IMR-90 (cell line): ENCODE results near the gene ADAP1. TPM values are rescaled to one million over a fixed set of nuclear protein-coding genes. Genes with fewer than 3 reads are reported as not detected.

Source experiments
- ATAC-seq: fragments of 200-7000 bp; cut with Tn5 transposase; 2 replicates; pipeline ENCODE4 v1.9.1; 2020; ENCODE audit warnings: low read depth, mild to moderate bottlenecking, moderate library complexity
- BruUV-seq: library from RNA; stranded (reverse); fragments of 400-500 nt; replicated peaks from 2 replicates; lab custom pipeline; 2021; lab: Mats Ljungman, UMichigan
- CTCF ChIA-PET: fragments of 300-600 bp; formaldehyde crosslinking; extraction: SDS; loops from one replicate; lab custom pipeline; 2021; ENCODE audit warnings: antibody characterized with exemption; lab: Yijun Ruan, JAX
- POLR2A ChIA-PET: fragments of 300-600 bp; sonication (Branson Sonifier 250); formaldehyde crosslinking; loops from one replicate; lab custom pipeline; 2022; ENCODE audit warnings: antibody characterized with exemption; ENCODE audit not compliant: unreplicated experiment; lab: Charles Lee
- DNase-seq: peaks from one replicate; pipeline ENCODE4 v3.0.0; 2013
- H2AFZ ChIP-seq: replicated peaks from 2 replicates; pipeline ENCODE3; 2013; ENCODE audit warnings: low read length, mild to moderate bottlenecking; ENCODE audit not compliant: poor library complexity
- H2AK5ac ChIP-seq: 2 replicates; pipeline ENCODE4 v1.6.1; 2013; ENCODE audit warnings: low read depth, low read length, inconsistent platforms
- H2AK9ac ChIP-seq: replicated peaks from 2 replicates; pipeline ENCODE3; 2013; ENCODE audit warnings: mild to moderate bottlenecking, low read depth, low read length, moderate library complexity; ENCODE audit not compliant: poor library complexity
- H2BK120ac ChIP-seq: 2 replicates; pipeline ENCODE4 v1.6.1; 2013; ENCODE audit warnings: low read depth, low read length, inconsistent platforms
- H2BK15ac ChIP-seq: 3 replicates; pipeline ENCODE4 v1.6.1; 2013; ENCODE audit warnings: low read depth, low read length, inconsistent platforms
- H2BK20ac ChIP-seq: 2 replicates; pipeline ENCODE4 v1.6.1; 2013; ENCODE audit warnings: low read depth, mild to moderate bottlenecking, inconsistent platforms, low read length, moderate library complexity
- H2BK5ac ChIP-seq: 2 replicates; pipeline ENCODE4 v1.6.1; 2013; ENCODE audit warnings: mild to moderate bottlenecking, low read depth, low read length, inconsistent platforms; ENCODE audit not compliant: poor library complexity, severe bottlenecking
- H3K14ac ChIP-seq: replicated peaks from 2 replicates; pipeline ENCODE4 v1.6.1; 2013; ENCODE audit warnings: low read depth, low read length, inconsistent platforms
- H3K18ac ChIP-seq: 2 replicates; pipeline ENCODE4 v1.6.1; 2013; ENCODE audit warnings: low read depth, low read length, control low read depth
- H3K23ac ChIP-seq: 2 replicates; pipeline ENCODE4 v1.6.1; 2013; ENCODE audit warnings: low read depth, low read length, inconsistent platforms
- H3K27ac ChIP-seq: 2 replicates; pipeline ENCODE4 v1.5.1; 2013; ENCODE audit warnings: mild to moderate bottlenecking, control low read depth, low read length; ENCODE audit not compliant: insufficient read depth
- H3K27me3 ChIP-seq: 2 replicates; pipeline ENCODE4 v1.6.1; 2013; ENCODE audit warnings: low read length; ENCODE audit not compliant: control insufficient read depth, insufficient read depth
- H3K36me3 ChIP-seq: 2 replicates; pipeline ENCODE4 v1.6.1; 2013; ENCODE audit warnings: low read length, mixed read lengths; ENCODE audit not compliant: control insufficient read depth, insufficient read depth
- H3K4ac ChIP-seq: 2 replicates; pipeline ENCODE4 v1.6.1; 2013; ENCODE audit warnings: low read depth, low read length, inconsistent platforms
- H3K4me1 ChIP-seq: 2 replicates; pipeline ENCODE4 v1.6.1; 2013; ENCODE audit warnings: low read length, mixed read lengths; ENCODE audit not compliant: control insufficient read depth, insufficient read depth
- H3K4me2 ChIP-seq: 2 replicates; pipeline ENCODE4 v1.6.1; 2013; ENCODE audit warnings: low read depth, mild to moderate bottlenecking, control low read depth, low read length, moderate library complexity
- H3K4me3 ChIP-seq: 2 replicates; pipeline ENCODE4 v1.5.1; 2013; ENCODE audit warnings: low read depth, mild to moderate bottlenecking, control low read depth, low read length, moderate library complexity; ENCODE audit not compliant: insufficient read depth
- H3K56ac ChIP-seq: 2 replicates; pipeline ENCODE4 v1.6.1; 2013; ENCODE audit warnings: low read length, inconsistent platforms; ENCODE audit not compliant: insufficient read depth; ENCODE audit errors: extremely low read depth
- H3K79me1 ChIP-seq, 2 experiments: 2 replicates each; pipeline ENCODE4 v1.6.1; 2013; ENCODE audit warnings: low read length in 2 of 2, inconsistent platforms in 1 of 2, low read depth in 1 of 2
- H3K9ac ChIP-seq: 2 replicates; pipeline ENCODE4 v1.6.1; 2013; ENCODE audit warnings: low read depth, low read length, control low read depth
- H3K9me1 ChIP-seq: 2 replicates; pipeline ENCODE4 v1.6.1; 2013; ENCODE audit warnings: low read length, inconsistent platforms; ENCODE audit not compliant: insufficient read depth
- H3K9me3 ChIP-seq: 2 replicates; pipeline ENCODE4 v1.6.1; 2013; ENCODE audit warnings: low read length; ENCODE audit not compliant: control insufficient read depth, insufficient read depth
- H4K20me1 ChIP-seq: 2 replicates; pipeline ENCODE4 v1.6.1; 2013; ENCODE audit warnings: low read length, inconsistent platforms; ENCODE audit not compliant: insufficient read depth
- H4K5ac ChIP-seq: 2 replicates; pipeline ENCODE4 v1.6.1; 2013; ENCODE audit warnings: mild to moderate bottlenecking, low read depth, low read length, control low read depth
- H4K8ac ChIP-seq, 2 experiments: 2 replicates each; pipeline ENCODE4 v1.6.1; 2013; ENCODE audit warnings: low read depth in 2 of 2, low read length in 2 of 2, control low read depth in 1 of 2, inconsistent platforms in 1 of 2
- H4K91ac ChIP-seq: 2 replicates; pipeline ENCODE4 v1.6.1; 2013; ENCODE audit warnings: low read depth, low read length, inconsistent platforms; ENCODE audit not compliant: insufficient read depth
- CHD1 ChIP-seq: IDR thresholded peaks from 2 replicates; pipeline ENCODE4 v1.6.1; 2012; ENCODE audit warnings: low read depth, low read length, improper control_type of control experiment
- FOS ChIP-seq: fragments of 150-350 bp; IDR thresholded peaks from 2 replicates; pipeline ENCODE4 v1.6.1; 2016; ENCODE audit warnings: low read depth, low read length
- WGBS, 2 experiments: methylation state at CpG; one replicate each; pipeline versions ENCODE4 v1.1.5 to v1.1.7; 2013; ENCODE audit warnings: missing lambda C conversion rate in 2 of 2; ENCODE audit not compliant: insufficient read length in 1 of 2; ENCODE audit errors: extremely low coverage in 2 of 2; 5-methylcytosine and 5-hydroxymethylcytosine counted together
- dilution Hi-C: fragments of 300-500 bp; cut with HindIII; formaldehyde crosslinking; loops from one replicate; pipeline ENCODE4 v1.14.3; 2018; ENCODE audit warnings: low sequenced_read_pairs; ENCODE audit not compliant: unreplicated experiment
- in situ Hi-C: fragments of 300-500 bp; cut with MboI; formaldehyde crosslinking; loops from 3 replicates; pipeline ENCODE4 v1.14.3; 2019; ENCODE audit warnings: low sequenced_read_pairs, inconsistent platforms, mixed read lengths
- intact Hi-C: fragments of 100-400 bp; cut with micrococcal nuclease; formaldehyde crosslinking; loops from 2 replicates; pipeline ENCODE4 v1.10.0; 2022
- polyA plus RNA-seq, 3 experiments: library from polyadenylated mRNA; depleted of rRNA; stranded (reverse); fragments of >200 nt; gene quantifications; 2 replicates each; pipeline ENCODE4 v1.2.3, GENCODE V29; 2012; ENCODE audit warnings: low replicate concordance in 1 of 3
- total RNA-seq: library from RNA; depleted of rRNA; stranded (reverse); fragments of >200 nt; gene quantifications from 2 replicates; pipeline ENCODE4 v1.2.3, GENCODE V29; 2012

ADAP1 gene
- total and polyA plus RNA-seq, 2 of the 4 experiments (the other 2 are of a cell fraction) = 1.4 to 2.0 TPM

DNA sequence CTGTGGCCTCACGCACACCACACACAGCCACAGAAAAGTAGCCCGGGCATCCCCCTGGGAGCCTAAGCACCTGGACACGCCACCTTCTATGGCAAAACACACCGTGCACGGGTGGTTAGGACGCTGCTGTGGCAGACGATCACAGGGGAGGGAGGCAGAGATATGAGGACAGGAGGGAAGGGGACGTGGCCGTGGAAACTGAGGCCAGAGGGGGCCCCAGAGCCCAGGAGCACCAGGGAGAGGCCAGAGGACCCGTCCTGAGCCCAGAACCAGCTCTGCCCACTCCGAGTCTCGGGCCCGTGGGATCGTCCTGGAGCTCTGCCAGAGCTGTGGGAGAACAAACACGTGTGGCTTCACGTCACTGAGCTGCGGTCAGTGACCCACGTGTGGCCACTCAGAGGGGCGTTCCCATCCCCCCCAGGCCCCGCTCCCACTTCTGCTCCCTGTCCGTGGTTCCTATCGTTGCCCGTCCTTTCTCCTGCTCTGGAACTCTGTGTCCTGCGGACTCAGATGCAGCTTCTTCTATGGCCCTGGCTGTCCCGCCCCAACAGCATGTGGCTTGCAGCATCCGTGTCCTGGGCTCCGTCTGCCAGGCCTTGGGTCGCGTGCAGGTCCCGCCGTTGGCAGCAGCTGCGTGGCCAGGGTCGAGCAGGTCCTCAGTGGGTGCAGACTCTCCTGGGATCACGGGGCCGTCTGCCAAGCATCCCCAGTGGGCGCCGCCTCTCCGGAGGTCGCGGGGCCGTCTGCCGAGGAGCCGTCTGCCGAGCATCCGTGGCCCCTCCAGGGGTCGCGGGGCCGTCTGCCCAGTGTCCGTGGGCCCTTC is 47.1 kb downstream of the ADAP1 start:
- Histone ChIP-seq H3K18ac (no peak overlapping the region), H2AK9ac (peak overlapping the region; percentile 72), H2BK120ac (no peak overlapping the region), H3K9ac (no peak overlapping the region), H2AK5ac (no peak overlapping the region), H3K9me3 (no peaks in the 10 kb centered on the region), H4K5ac (no peak overlapping the region), H3K23ac (no peak overlapping the region), H2AFZ (peak overlapping the region; percentile 51), H3K56ac (no peak overlapping the region), H4K91ac (no peak overlapping the region), H2BK15ac (no peak overlapping the region), H2BK20ac (no peak overlapping the region), H3K14ac (no peak overlapping the region), H2BK5ac (no peak overlapping the region), H3K9me1 (no peaks in the 10 kb centered on the region), H3K4me3 (no peak overlapping the region), H3K27ac (no peak overlapping the region), H3K79me1 (no peaks in the 10 kb centered on the region), H3K36me3 (no peaks in the 10 kb centered on the region), H3K4ac (no peak overlapping the region), H3K4me1 (peaks cover 5% of the 10 kb centered on the region; the same call in 1 of the 2 replicates), H3K4me2 (no peak overlapping the region), H3K27me3 (no peaks in the 10 kb centered on the region; the same call in 1 of the 2 replicates), H4K8ac (no peak overlapping the region), H4K20me1 (no peaks in the 10 kb centered on the region; the same call in 1 of the 2 replicates)
- ChIA-PET CTCF (no interaction called here), POLR2A (no interaction called here)
- 75% methylated on average over 25 of the region's 49 CpGs; no CpG with 5 or more reads in 1 of the 2 experiments for WGBS, 2 experiments
- dilution Hi-C loops = no loop called here
- in situ Hi-C loops = no loop called here
- TF ChIP-seq FOS (no peak), CHD1 (no peak)
- ATAC-seq (no peak), DNase-seq (no peak)
- intact Hi-C loops = loop anchor here (10.0 kb wide), 1 partner anchor 137 kb away; the partner anchor contains the start of gene GPR146
- no TSS peak for BruUV-seq
